Activated naive CD8-positive, alpha-beta T cell treated with anti-CD3 and anti-CD28 coated beads, Interleukin-2, amount 10 ng/mL, durations not matched to agents 7 days and 5 days (primary cell): ENCODE data around the gene LRRC25. TPM values are rescaled to one million over a fixed set of nuclear protein-coding genes. Genes with fewer than 3 reads are reported as not detected.

Experiments used
- ATAC-seq: fragments of 150-1000 bp; cut with Tn5 transposase; one replicate; pipeline ENCODE4 v1.10.0; 2021; ENCODE audit warnings: low read depth, moderate library complexity
- POLR2A ChIA-PET: fragments of 350-600 bp; sonication (Branson Sonifier 250); formaldehyde crosslinking; loops from one replicate; lab custom pipeline; 2021; ENCODE audit warnings: antibody characterized with exemption; lab: Charles Lee
- DNase-seq: peaks from one replicate; pipeline ENCODE4 v3.0.0; 2021
- H3K27ac Mint-ChIP-seq: one replicate; pipeline ENCODE4 v1.8.0; 2022; ENCODE audit warnings: mild to moderate bottlenecking, mixed read lengths
- H3K27me3 Mint-ChIP-seq: one replicate; pipeline ENCODE4 v1.8.0; 2022; ENCODE audit warnings: mild to moderate bottlenecking, moderate library complexity, mixed read lengths
- H3K36me3 Mint-ChIP-seq: one replicate; pipeline ENCODE4 v1.8.0; 2021; ENCODE audit warnings: mild to moderate bottlenecking, mixed read lengths
- H3K4me1 Mint-ChIP-seq: one replicate; pipeline ENCODE4 v1.8.0; 2021; ENCODE audit warnings: mixed read lengths
- H3K4me3 Mint-ChIP-seq: one replicate; pipeline ENCODE4 v1.8.0; 2022; ENCODE audit warnings: mild to moderate bottlenecking, moderate library complexity, mixed read lengths
- H3K9me3 Mint-ChIP-seq: one replicate; pipeline ENCODE4 v1.8.0; 2021; ENCODE audit warnings: mixed read lengths
- total RNA-seq, 2 experiments: library from RNA; stranded (reverse); gene quantifications; one replicate each; pipeline ENCODE4 v1.2.3, GENCODE V29; 2021

LRRC25 gene
- total RNA-seq, result 1 to 10 TPM; 1.2 to 1.6 TPM

GRCh38 chr19:18397242-18398202, at the start of gene LRRC25:
Gene LRRC25, minus strand, starts transcription at chr19:18397622. Its CDS starts 659 bp downstream, at chr19:18396963.
- DNase-seq (no peak), ATAC-seq (peak; percentile 72)
- POLR2A ChIA-PET, result interaction anchor here (1.0 to 1.4 kb wide), 2 partner anchors 22 to 118 kb away, joined by 3 read pairs; partner anchors contain the start of gene SSBP4
- Mint-ChIP-seq H3K27me3 (peaks cover 28% of the 10 kb centered on the region), H3K36me3 (no peaks in the 10 kb centered on the region), H3K4me3 (peak within 1 kb of the TSS; percentile 44), H3K27ac (no peak within 1 kb of the TSS), H3K9me3 (no peaks in the 10 kb centered on the region), H3K4me1 (peaks cover 21% of the 10 kb centered on the region)

- Mint-ChIP-seq H3K4me3 (no peak overlapping the region), H3K27me3 (no peaks in the 10 kb centered on the region), H3K4me1 (peaks cover 8% of the 10 kb centered on the region), H3K36me3 (peaks cover 16% of the 10 kb centered on the region), H3K27ac (no peak overlapping the region), H3K9me3 (peaks cover 4% of the 10 kb centered on the region)
- POLR2A ChIA-PET, result no interaction called here
- DNase-seq (no peak), ATAC-seq (no peak)
Observed at GRCh38 chr19:18446811-18447359, 49.5 kb upstream of the LRRC25 start.

- ATAC-seq (no peak), DNase-seq (no peak)
- Mint-ChIP-seq H3K9me3 (peaks cover 4% of the 10 kb centered on the region), H3K27ac (no peak overlapping the region), H3K4me3 (no peak overlapping the region), H3K4me1 (peaks cover 8% of the 10 kb centered on the region), H3K36me3 (peaks cover 17% of the 10 kb centered on the region), H3K27me3 (no peaks in the 10 kb centered on the region)
- POLR2A ChIA-PET, result no interaction called here
Observed at GRCh38 chr19:18446145-18446810, 48.9 kb upstream of the LRRC25 start.

- peaks cover 4% of the 10 kb centered on the region for H3K9me3 Mint-ChIP-seq
- POLR2A ChIA-PET, result no interaction called here
- H3K27ac Mint-ChIP-seq, result no peak overlapping the region
- DNase-seq (no peak), ATAC-seq (no peak)
- no peak overlapping the region for H3K4me3 Mint-ChIP-seq
- peaks cover 8% of the 10 kb centered on the region for H3K4me1 Mint-ChIP-seq
- no peaks in the 10 kb centered on the region for H3K27me3 Mint-ChIP-seq
- H3K36me3 Mint-ChIP-seq, result peaks cover 15% of the 10 kb centered on the region
Observed at GRCh38 chr19:18445262-18445948, 48.0 kb upstream of the LRRC25 start.

GRCh38 chr19:18444513-18444912, 47.1 kb upstream of the LRRC25 start:
- POLR2A ChIA-PET, result no interaction called here
- H3K4me1 Mint-ChIP-seq, result peaks cover 10% of the 10 kb centered on the region
- H3K9me3 Mint-ChIP-seq, result peaks cover 4% of the 10 kb centered on the region
- H3K36me3 Mint-ChIP-seq, result peaks cover 15% of the 10 kb centered on the region
- H3K27me3 Mint-ChIP-seq, result no peaks in the 10 kb centered on the region
- ATAC-seq (no peak), DNase-seq (no peak)
- no peak overlapping the region for H3K27ac Mint-ChIP-seq
- H3K4me3 Mint-ChIP-seq, result no peak overlapping the region

- ATAC-seq (no peak), DNase-seq (no peak)
- peaks cover 15% of the 10 kb centered on the region for H3K36me3 Mint-ChIP-seq
- POLR2A ChIA-PET, result no interaction called here
- peaks cover 4% of the 10 kb centered on the region for H3K9me3 Mint-ChIP-seq
- H3K4me3 Mint-ChIP-seq, result no peak overlapping the region
- no peak overlapping the region for H3K27ac Mint-ChIP-seq
- no peaks in the 10 kb centered on the region for H3K27me3 Mint-ChIP-seq
- H3K4me1 Mint-ChIP-seq, result peaks cover 10% of the 10 kb centered on the region
Observed at GRCh38 chr19:18443831-18444230, 46.4 kb upstream of the LRRC25 start.

- DNase-seq, result no peak
- Mint-ChIP-seq H3K27me3 (no peaks in the 10 kb centered on the region), H3K36me3 (peaks cover 15% of the 10 kb centered on the region), H3K4me3 (no peak overlapping the region), H3K9me3 (peaks cover 4% of the 10 kb centered on the region), H3K4me1 (peaks cover 10% of the 10 kb centered on the region), H3K27ac (no peak overlapping the region)
- no peak for ATAC-seq
- POLR2A ChIA-PET, result no interaction called here
Observed at GRCh38 chr19:18443406-18443805, 46.0 kb upstream of the LRRC25 start.

- DNase-seq (no peak), ATAC-seq (no peak)
- Mint-ChIP-seq H3K9me3 (peaks cover 4% of the 10 kb centered on the region), H3K27me3 (no peaks in the 10 kb centered on the region), H3K36me3 (peaks cover 15% of the 10 kb centered on the region), H3K4me3 (no peak overlapping the region), H3K4me1 (peaks cover 10% of the 10 kb centered on the region), H3K27ac (no peak overlapping the region)
- POLR2A ChIA-PET, result no interaction called here
Observed at GRCh38 chr19:18442941-18443340, 45.5 kb upstream of the LRRC25 start.

- Mint-ChIP-seq H3K9me3 (peaks cover 4% of the 10 kb centered on the region), H3K27ac (peak overlapping the region; percentile 83), H3K4me1 (peaks cover 10% of the 10 kb centered on the region), H3K4me3 (peak overlapping the region; percentile 49), H3K36me3 (peaks cover 15% of the 10 kb centered on the region), H3K27me3 (no peaks in the 10 kb centered on the region)
- no peak for DNase-seq
- no peak for ATAC-seq
- POLR2A ChIA-PET, result no interaction called here
Observed at GRCh38 chr19:18441804-18442788, 44.7 kb upstream of the LRRC25 start.

- no peaks in the 10 kb centered on the region for H3K27me3 Mint-ChIP-seq
- H3K4me1 Mint-ChIP-seq, result peaks cover 12% of the 10 kb centered on the region
- no peak overlapping the region for H3K4me3 Mint-ChIP-seq
- no peak for DNase-seq
- no peak for ATAC-seq
- H3K27ac Mint-ChIP-seq, result peak overlapping the region; percentile 42
- H3K36me3 Mint-ChIP-seq, result peaks cover 15% of the 10 kb centered on the region
- POLR2A ChIA-PET, result interaction anchor here (0.8 to 1.0 kb wide), 2 partner anchors 9 to 159 kb away, joined by 3 read pairs; partner anchors contain the start of gene JUND
- peaks cover 4% of the 10 kb centered on the region for H3K9me3 Mint-ChIP-seq
Observed at GRCh38 chr19:18440936-18441803, 43.7 kb upstream of the LRRC25 start.

GRCh38 chr19:18440415-18440877, 43.0 kb upstream of the LRRC25 start:
- no peak overlapping the region for H3K4me3 Mint-ChIP-seq
- peak; percentile 59 for DNase-seq
- H3K9me3 Mint-ChIP-seq, result peaks cover 4% of the 10 kb centered on the region
- peak overlapping the region; percentile 42 for H3K27ac Mint-ChIP-seq
- POLR2A ChIA-PET, result interaction anchor here (0.8 to 1.9 kb wide), 3 partner anchors 9 to 159 kb away, joined by 3 to 4 read pairs (median 3); partner anchors contain the start of gene JUND
- H3K36me3 Mint-ChIP-seq, result peaks cover 15% of the 10 kb centered on the region
- H3K4me1 Mint-ChIP-seq, result peaks cover 14% of the 10 kb centered on the region
- H3K27me3 Mint-ChIP-seq, result no peaks in the 10 kb centered on the region
- no peak for ATAC-seq
